GM12878 (cell line): Measurements from ENCODE around the gene SDR9C7.
"Not testable (repeated sequence)": the region's sequence is repeated elsewhere in the genome, so short reads cannot be mapped to it uniquely, and the experiment has no call there.

Experiments used
- BACH1 ChIP-seq: fragments of 450-650 bp; IDR thresholded peaks from 2 replicates; pipeline ENCODE4 v1.6.1; 2017; ENCODE audit warnings: mild to moderate bottlenecking, borderline replicate concordance
- CTCF ChIP-seq, 3 experiments: IDR thresholded peaks in 2 of 3; conservative IDR thresholded peaks in 1 of 3; 2 replicates each; pipeline ENCODE4 v1.5.1; 2011; ENCODE audit warnings: low read depth in 3 of 3, low read length in 3 of 3, mild to moderate bottlenecking in 3 of 3, control low read depth in 2 of 3, moderate library complexity in 2 of 3, inconsistent platforms in 1 of 3, mixed read lengths in 1 of 3; ENCODE audit not compliant: control insufficient read depth in 2 of 3, insufficient read depth in 1 of 3; ENCODE audit errors: extremely low read depth in 1 of 3
- IKZF1 ChIP-seq: fragments of 450-650 bp; conservative IDR thresholded peaks from 2 replicates; pipeline ENCODE4 v1.6.1; 2017; ENCODE audit warnings: antibody characterized with exemption, mild to moderate bottlenecking
- JUNB ChIP-seq: IDR thresholded peaks from 2 replicates; pipeline ENCODE4 v1.6.1; 2016; ENCODE audit warnings: antibody characterized with exemption, mild to moderate bottlenecking
- MAX ChIP-seq: IDR thresholded peaks from 2 replicates; pipeline ENCODE4 v1.6.1; 2012; ENCODE audit warnings: low read depth, low read length, improper control_type of control experiment
- NR2C2 ChIP-seq: IDR thresholded peaks from 2 replicates; pipeline ENCODE4 v1.6.1; 2011; ENCODE audit warnings: borderline replicate concordance, low read depth; ENCODE audit not compliant: control insufficient read depth, insufficient read length
- PAX8 ChIP-seq: fragments of 450-650 bp; IDR thresholded peaks from 2 replicates; pipeline ENCODE4 v1.6.1; 2017; ENCODE audit warnings: mild to moderate bottlenecking, moderate library complexity
- RCOR1 ChIP-seq: conservative IDR thresholded peaks from 2 replicates; pipeline ENCODE4 v1.6.1; 2012; ENCODE audit warnings: low read depth, low read length, improper control_type of control experiment
- SUZ12 ChIP-seq: fragments of 200-600 bp; sonication (generic); IDR thresholded peaks from one replicate; pipeline ENCODE4 v1.6.1; 2018; ENCODE audit warnings: antibody characterized with exemption, mild to moderate bottlenecking; ENCODE audit not compliant: unreplicated experiment
- YY1 ChIP-seq: IDR thresholded peaks from 2 replicates; pipeline ENCODE4 v1.6.1; 2011; ENCODE audit warnings: low read depth, mild to moderate bottlenecking, low read length
- ZNF687 ChIP-seq: fragments of 450-650 bp; IDR thresholded peaks from 2 replicates; pipeline ENCODE4 v1.6.1; 2017; ENCODE audit warnings: mild to moderate bottlenecking, moderate library complexity

- TF ChIP-seq SUZ12; ZNF687; CTCF (IDR thresholded peaks at IDR 0.05 in 2 of 3, conservative IDR thresholded peaks at IDR 0.05 in 1 of 3; ENCODE audit: control insufficient read depth in 2 of 3, extremely low read depth in 1 of 3, insufficient read depth in 1 of 3, low read depth in 3 of 3, low read length in 3 of 3); MAX; BACH1; NR2C2; RCOR1; JUNB; IKZF1; YY1; PAX8: not testable (repeated sequence)
Observed at GRCh38 chr12:56909403-56909802, 24.8 kb downstream of the SDR9C7 start.
